HG02973 (cell line): Measurements from ENCODE around the gene OR1A2.
"Not testable (repeated sequence)": the region's sequence is repeated elsewhere in the genome, so short reads cannot be mapped to it uniquely, and the experiment has no call there.

Experiments used
- ATAC-seq: cut with Tn5 transposase; IDR thresholded peaks from one replicate; pipeline ENCODE4 v1.9.1; 2021; ENCODE audit warnings: moderate library complexity; ENCODE audit not compliant: unreplicated experiment

OR1A2 gene, protein sequence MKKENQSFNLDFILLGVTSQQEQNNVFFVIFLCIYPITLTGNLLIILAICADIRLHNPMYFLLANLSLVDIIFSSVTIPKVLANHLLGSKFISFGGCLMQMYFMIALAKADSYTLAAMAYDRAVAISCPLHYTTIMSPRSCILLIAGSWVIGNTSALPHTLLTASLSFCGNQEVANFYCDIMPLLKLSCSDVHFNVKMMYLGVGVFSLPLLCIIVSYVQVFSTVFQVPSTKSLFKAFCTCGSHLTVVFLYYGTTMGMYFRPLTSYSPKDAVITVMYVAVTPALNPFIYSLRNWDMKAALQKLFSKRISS

DNA sequence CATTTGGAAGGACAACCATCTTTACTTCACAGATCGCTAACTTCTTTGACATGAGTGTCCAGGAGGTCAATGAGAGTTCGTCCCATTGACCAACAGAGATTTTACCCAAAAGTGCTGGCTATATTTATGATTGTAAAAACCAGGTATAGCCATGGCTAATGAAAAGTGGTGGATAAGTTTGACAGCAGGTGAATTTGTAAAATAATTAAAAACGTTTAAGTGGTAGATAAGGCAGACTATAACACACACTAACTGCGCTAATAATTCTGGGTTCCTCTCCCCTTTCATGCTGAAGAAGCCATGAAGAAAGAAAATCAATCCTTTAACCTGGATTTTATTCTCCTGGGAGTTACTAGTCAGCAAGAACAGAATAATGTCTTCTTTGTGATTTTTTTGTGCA is at the start of gene OR1A2:
Gene OR1A2, plus strand, starts transcription at position 301 of the 400 bp plus-strand sequence. Its CDS starts 0 bp downstream, at position 301.
- no peak for ATAC-seq

DNA sequence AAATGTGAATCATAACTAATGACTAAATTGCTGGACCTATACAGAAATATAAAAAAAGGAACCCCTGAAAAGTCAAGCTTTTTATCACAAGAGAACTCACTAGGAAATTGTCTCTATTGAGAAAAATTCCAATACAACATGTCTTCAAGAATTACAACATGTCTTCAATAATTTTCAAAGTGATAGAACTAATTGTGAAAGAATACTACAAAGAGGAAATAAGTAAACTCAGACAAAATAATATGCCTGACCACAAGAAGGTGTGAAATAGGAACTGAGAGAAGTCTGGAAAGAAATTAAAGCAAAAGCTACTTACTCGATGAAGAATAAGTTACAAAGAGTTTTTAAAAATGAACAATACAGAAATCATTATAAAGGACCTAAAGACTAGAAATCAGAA is 40.1 kb upstream of the OR1A2 start:
- ATAC-seq: no peak

- ATAC-seq: no peak
These were observed 29.7 kb upstream of the OR1A2 start for GRCh38 chr17:3167574-3167973.

- ATAC-seq: no peak
These were observed 7.4 kb upstream of the OR1A2 start for GRCh38 chr17:3189961-3190360.

DNA sequence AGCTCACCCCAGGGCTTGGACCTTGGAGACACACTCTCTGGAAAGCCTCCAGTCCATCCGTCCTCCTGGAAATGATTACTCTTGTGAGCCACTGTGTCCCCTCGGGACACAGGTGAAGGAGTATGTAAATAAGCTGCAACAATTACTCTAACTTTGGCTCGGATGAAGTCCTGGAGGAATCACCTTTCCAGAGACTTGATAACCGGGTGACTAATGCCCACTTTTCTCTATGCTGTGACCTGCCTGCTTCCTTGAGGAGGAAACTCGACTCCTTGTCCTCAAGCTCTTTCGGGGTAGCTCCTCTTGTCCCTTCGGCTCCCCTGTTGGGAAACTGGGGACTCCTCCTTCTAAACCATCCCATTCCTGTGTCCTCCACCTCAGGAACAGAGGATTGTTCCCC is 10.0 kb downstream of the OR1A2 start, which contains the start of gene OR1A1:
Gene OR1A1, plus strand, starts transcription at position 301 of the 400 bp plus-strand sequence. CDS start 7,954 bp downstream, outside the sequence.
- no peak for ATAC-seq

DNA sequence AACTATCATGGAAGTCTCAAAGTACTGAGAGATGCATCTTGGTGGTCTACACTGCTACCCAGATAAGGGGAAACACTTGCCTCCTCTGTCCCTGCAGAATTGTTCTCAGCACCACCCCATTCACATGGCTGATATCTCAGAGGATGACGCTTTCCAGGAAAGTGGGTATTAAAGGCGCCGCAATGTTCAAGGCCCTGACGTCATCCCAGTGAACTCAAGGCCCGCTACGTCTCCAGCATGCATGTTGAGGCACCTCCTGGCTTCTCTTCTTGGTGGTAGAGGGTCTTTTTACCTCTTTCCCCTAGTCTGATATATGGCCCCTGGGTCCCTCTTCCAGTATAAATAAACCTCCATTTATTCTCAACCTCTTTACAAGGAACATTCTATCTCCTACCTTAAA is 11.2 kb downstream of the OR1A2 start:
- ATAC-seq: no peak

GRCh38 chr17:3213001-3213400 is 15.7 kb downstream of the OR1A2 start:
- ATAC-seq: no peak

DNA sequence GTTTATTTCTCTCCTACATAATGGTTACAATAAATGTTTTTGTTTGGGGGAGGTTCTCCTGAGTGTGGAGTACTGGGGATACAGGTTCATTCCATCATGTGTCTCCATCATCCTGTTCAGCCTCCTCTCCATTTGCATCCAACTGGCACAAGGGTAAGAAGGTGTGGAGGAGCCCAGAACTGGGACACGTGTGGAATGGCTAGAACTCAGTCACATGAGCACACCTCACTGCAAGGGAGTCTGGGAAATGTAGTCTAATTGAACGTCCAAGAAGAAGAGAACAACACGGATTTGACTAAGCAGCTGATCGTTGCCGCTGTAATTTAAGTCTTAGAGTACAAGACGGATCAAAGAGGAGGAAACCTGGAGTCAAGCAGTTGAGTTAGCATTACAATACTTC is 16.3 kb downstream of the OR1A2 start:
- ATAC-seq: no peak

- not testable (repeated sequence) for ATAC-seq
These were observed 22.7 kb downstream of the OR1A2 start for GRCh38 chr17:3219978-3220377.

- ATAC-seq: no peak
These were observed 24.5 kb downstream of the OR1A2 start for GRCh38 chr17:3221850-3222249.

- no peak for ATAC-seq
These were observed 25.2 kb downstream of the OR1A2 start for GRCh38 chr17:3222505-3222904.

GRCh38 chr17:3224721-3225352 is 27.5 kb downstream of the OR1A2 start:
- ATAC-seq: not testable (repeated sequence)

GRCh38 chr17:3232300-3232699 is 35.0 kb downstream of the OR1A2 start:
- ATAC-seq: not testable (repeated sequence)

DNA sequence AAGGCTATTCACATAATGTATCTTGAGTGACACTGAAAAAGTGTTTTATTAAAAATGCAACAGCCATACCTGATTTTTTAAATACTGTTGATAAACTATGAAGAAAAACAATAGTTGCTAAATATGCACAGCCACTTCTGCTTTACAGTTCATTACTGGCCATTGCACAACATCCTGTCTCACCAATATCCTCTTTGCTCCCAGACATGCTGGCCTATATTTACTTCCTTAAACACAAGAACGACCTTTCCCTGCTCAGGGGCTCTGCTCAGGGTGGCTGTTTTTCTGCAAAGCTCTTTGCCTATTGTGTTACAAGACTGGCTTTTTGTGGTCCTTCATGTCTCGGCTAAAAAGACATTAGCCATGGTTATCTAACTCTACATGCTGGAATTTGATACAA is 41.4 kb downstream of the OR1A2 start:
- ATAC-seq: not testable (repeated sequence)

DNA sequence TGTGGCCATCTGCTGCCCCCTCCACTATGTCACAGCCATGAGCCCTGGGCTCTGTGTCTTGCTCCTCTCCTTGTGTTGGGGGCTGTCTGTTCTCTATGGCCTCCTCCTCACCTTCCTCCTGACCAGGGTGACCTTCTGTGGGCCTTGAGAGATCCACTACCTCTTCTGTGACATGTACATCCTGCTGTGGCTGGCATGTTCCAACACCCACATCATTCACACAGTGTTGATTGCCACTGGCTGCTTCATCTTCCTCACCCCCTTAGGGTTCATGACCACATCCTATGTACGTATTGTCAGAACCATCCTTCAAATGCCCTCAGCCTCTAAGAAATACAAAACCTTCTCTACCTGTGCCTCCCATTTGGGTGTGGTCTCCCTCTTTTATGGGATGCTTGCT is 43.7 kb downstream of the OR1A2 start:
- ATAC-seq: not testable (repeated sequence)

DNA sequence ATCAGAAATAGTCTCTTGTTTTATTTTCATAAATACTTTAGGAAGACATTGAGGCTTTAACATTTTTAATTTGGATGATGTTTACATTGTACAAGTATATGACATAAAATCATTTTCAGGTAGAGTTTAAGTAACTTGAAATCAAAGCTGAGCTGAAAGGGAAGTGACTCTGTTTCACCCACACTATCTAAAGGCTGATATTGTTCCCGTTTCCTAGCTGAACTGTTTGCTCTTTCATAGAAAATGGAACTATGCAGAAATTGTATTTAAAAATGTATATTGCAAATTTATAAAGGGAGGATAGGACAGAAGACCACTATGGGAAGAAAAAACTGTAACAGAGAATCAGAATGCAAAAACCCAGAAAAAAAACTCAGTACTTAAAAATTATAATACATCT is 47.5 kb downstream of the OR1A2 start:
- ATAC-seq: not testable (repeated sequence)
